Activated naive CD4-positive, alpha-beta T cell treated with anti-CD3 and anti-CD28 coated beads, Interleukin-2, amount 10 ng/mL, durations not matched to agents 7 days and 5 days (primary cell): Measurements from ENCODE around the gene CANX.
A peak's percentile ranks its signal among the peaks of the same experiment; 100 is the strongest.
"Not testable (repeated sequence)": the region's sequence is repeated elsewhere in the genome, so short reads cannot be mapped to it uniquely, and the experiment has no call there.

ENCODE experiments used
- CTCF ChIA-PET: fragments of 350-600 bp; sonication (Branson Sonifier 250); formaldehyde crosslinking; loops from one replicate; lab custom pipeline; 2021; ENCODE audit warnings: antibody characterized with exemption; lab: Charles Lee
- DNase-seq: peaks from one replicate; pipeline ENCODE4 v3.0.0-alpha.2; 2020
- H3K27ac Mint-ChIP-seq: one replicate; pipeline ENCODE4 v1.8.0; 2021; ENCODE audit warnings: mild to moderate bottlenecking, moderate library complexity, mixed read lengths
- H3K27me3 Mint-ChIP-seq: one replicate; pipeline ENCODE4 v1.8.0; 2021; ENCODE audit warnings: mild to moderate bottlenecking, mixed read lengths
- H3K36me3 Mint-ChIP-seq: one replicate; pipeline ENCODE4 v1.8.0; 2021; ENCODE audit warnings: mixed read lengths
- H3K4me1 Mint-ChIP-seq: one replicate; pipeline ENCODE4 v1.8.0; 2021; ENCODE audit warnings: mixed read lengths
- H3K4me3 Mint-ChIP-seq: one replicate; pipeline ENCODE4 v1.8.0; 2021; ENCODE audit warnings: mild to moderate bottlenecking, moderate library complexity, mixed read lengths
- H3K9me3 Mint-ChIP-seq: one replicate; pipeline ENCODE4 v1.8.0; 2021; ENCODE audit warnings: mixed read lengths

CANX gene, protein sequence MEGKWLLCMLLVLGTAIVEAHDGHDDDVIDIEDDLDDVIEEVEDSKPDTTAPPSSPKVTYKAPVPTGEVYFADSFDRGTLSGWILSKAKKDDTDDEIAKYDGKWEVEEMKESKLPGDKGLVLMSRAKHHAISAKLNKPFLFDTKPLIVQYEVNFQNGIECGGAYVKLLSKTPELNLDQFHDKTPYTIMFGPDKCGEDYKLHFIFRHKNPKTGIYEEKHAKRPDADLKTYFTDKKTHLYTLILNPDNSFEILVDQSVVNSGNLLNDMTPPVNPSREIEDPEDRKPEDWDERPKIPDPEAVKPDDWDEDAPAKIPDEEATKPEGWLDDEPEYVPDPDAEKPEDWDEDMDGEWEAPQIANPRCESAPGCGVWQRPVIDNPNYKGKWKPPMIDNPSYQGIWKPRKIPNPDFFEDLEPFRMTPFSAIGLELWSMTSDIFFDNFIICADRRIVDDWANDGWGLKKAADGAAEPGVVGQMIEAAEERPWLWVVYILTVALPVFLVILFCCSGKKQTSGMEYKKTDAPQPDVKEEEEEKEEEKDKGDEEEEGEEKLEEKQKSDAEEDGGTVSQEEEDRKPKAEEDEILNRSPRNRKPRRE

GRCh38 chr5:179698935-179699615 lies at the start of gene CANX:
CANX (plus strand) TSS chr5:179698967; CDS start chr5:179705682, 6,715 bp downstream.
- Mint-ChIP-seq H3K36me3 (peaks cover 37% of the 10 kb centered on the region), H3K4me3 (peak within 1 kb of the TSS; percentile 91), H3K4me1 (peaks cover 50% of the 10 kb centered on the region), H3K27me3 (no peaks in the 10 kb centered on the region), H3K27ac (peak within 1 kb of the TSS; percentile 98), H3K9me3 (no peaks in the 10 kb centered on the region)
- DNase-seq = no peak
- CTCF ChIA-PET = interaction anchor here (1.2 kb wide), 1 partner anchor 31 kb away, joined by 4 read pairs; no protein-coding TSS in a partner anchor

GRCh38 chr5:179649166-179649703 lies 49.5 kb upstream of the CANX start:
- H3K36me3 Mint-ChIP-seq, H3K9me3 Mint-ChIP-seq, H3K4me1 Mint-ChIP-seq, H3K27ac Mint-ChIP-seq, DNase-seq, CTCF ChIA-PET, H3K4me3 Mint-ChIP-seq: not testable (repeated sequence)
- H3K27me3 Mint-ChIP-seq = peaks cover 32% of the 10 kb centered on the region

GRCh38 chr5:179650245-179650644 lies 48.5 kb upstream of the CANX start:
- CTCF ChIA-PET, H3K4me3 Mint-ChIP-seq, H3K27ac Mint-ChIP-seq: not testable (repeated sequence)

DNA sequence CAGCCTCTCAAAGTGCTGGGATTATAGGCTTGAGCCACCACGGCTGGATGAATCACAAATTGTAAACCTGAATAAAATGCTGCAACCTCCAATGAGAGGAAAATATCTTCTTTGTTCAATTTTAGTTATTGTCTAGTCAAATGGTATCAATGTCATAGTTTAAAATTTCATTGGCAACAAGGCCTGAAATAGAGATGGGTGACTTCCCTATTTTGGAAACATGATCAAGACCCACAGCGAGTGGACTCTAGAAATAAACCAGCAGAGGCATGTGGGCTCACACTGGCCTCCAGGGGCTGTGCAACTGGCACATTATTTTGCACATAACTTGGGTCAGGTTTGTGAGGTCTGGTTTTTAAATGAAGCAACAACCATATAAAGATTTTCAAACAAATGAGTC lies 45.6 kb upstream of the CANX start:
- DNase-seq, H3K4me3 Mint-ChIP-seq, H3K27ac Mint-ChIP-seq, CTCF ChIA-PET, H3K9me3 Mint-ChIP-seq, H3K4me1 Mint-ChIP-seq, H3K36me3 Mint-ChIP-seq: not testable (repeated sequence)
- H3K27me3 Mint-ChIP-seq = peaks cover 25% of the 10 kb centered on the region

More at GRCh38 chr5:179650245-179650644, 48.5 kb upstream of the CANX start:
- not testable (repeated sequence) for H3K9me3 Mint-ChIP-seq, DNase-seq, H3K36me3 Mint-ChIP-seq, H3K4me1 Mint-ChIP-seq
- H3K27me3 Mint-ChIP-seq = peaks cover 32% of the 10 kb centered on the region

- H3K27ac Mint-ChIP-seq, H3K4me1 Mint-ChIP-seq, H3K9me3 Mint-ChIP-seq, H3K36me3 Mint-ChIP-seq, CTCF ChIA-PET: not testable (repeated sequence)
- Mint-ChIP-seq H3K27me3 (peaks cover 15% of the 10 kb centered on the region), H3K4me3 (peak overlapping the region; percentile 71)
- DNase-seq = peak; percentile 27
Measured at GRCh38 chr5:179657302-179658178, 41.2 kb upstream of the CANX start.

DNA sequence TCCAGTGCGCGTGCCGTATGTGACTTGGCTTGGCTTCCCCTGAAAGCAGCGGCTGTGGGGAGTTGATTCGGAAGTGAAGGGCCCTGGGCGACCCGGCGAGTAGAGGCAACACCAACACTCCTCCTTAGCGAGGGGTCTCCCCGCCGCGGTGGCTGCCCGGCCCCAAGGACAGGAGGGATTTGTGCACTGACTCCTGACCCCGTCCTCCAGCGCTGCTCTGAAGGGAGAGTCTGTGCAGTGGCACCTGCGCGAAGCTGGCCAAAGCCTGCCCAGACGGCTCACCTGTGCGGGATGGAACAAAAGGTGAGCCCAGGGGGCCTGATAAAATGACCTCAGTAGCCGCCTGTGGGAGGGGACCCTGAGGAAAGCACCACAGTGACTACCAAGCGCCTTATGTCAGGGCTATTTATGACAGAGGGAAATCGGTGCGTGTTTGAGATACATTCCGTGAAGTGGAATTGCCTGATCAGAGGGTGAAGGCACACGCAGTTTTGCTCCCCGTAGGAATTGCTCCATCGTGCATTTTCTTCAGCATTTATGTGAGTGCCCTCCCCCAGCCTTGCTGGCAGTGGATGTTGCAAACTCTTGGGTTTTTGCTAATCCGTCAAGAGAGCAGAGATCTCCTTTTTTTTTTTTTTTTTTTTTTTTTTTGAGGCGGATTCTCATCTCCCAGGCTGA lies 40.4 kb upstream of the CANX start:
- H3K27ac Mint-ChIP-seq, H3K9me3 Mint-ChIP-seq, H3K36me3 Mint-ChIP-seq, H3K4me1 Mint-ChIP-seq: not testable (repeated sequence)
- CTCF ChIA-PET = interaction anchor here (0.6 kb wide), 1 partner anchor 1021 kb away, joined by 4 read pairs; no protein-coding TSS in a partner anchor
- peaks cover 15% of the 10 kb centered on the region for H3K27me3 Mint-ChIP-seq
- peak overlapping the region; percentile 71 for H3K4me3 Mint-ChIP-seq
- peak; percentile 21 for DNase-seq

DNA sequence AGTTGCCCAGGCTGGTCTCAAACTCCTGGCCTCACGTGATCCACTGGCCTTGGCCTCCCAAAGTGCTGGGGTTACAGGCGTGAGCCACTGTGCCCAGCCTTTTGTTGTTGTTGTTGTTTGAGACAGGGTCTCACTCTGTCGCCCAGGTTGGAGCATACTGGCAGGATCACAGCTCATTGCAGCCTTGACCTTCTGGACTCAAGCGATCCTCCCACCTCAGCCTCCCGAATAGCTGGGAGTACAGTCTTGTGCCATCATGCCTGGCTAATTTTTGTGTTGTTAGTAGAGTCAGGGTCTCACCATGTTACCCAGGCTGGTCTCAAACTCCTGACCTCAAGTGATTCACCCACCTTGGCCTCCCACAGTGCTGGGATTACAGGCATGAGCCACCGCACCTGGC lies 37.1 kb upstream of the CANX start:
- H3K27ac Mint-ChIP-seq, H3K36me3 Mint-ChIP-seq, H3K27me3 Mint-ChIP-seq, CTCF ChIA-PET, DNase-seq, H3K9me3 Mint-ChIP-seq, H3K4me3 Mint-ChIP-seq, H3K4me1 Mint-ChIP-seq: not testable (repeated sequence)

DNA sequence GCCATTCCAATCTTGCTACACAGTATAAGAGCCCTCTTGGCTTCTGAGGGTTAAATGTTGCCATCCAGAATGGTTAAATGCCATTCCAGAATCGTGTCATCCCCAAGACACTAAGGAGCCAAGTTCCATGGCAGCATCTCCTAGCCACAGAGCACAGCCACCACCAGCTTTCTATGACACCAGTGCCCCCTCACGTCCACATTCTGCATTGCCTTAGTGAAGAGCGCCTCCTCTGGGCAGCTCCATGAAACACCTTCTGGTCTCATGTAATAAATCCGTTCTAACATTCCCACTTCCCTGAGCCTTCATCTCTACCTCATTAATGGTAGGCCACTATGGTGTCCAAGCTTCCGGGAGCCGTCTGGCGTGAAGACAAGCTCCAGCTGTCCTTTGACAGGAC lies 30.4 kb upstream of the CANX start:
- CTCF ChIA-PET = interaction anchor here (0.6 to 2.1 kb wide), 5 partner anchors 8 to 406 kb away, joined by 3 to 4 read pairs (median 3); partner anchors contain the start of gene HNRNPH1
- no peak overlapping the region for H3K4me3 Mint-ChIP-seq
- no peaks in the 10 kb centered on the region for H3K4me1 Mint-ChIP-seq
- DNase-seq = peak; percentile 61
- H3K36me3 Mint-ChIP-seq = no peaks in the 10 kb centered on the region
- H3K9me3 Mint-ChIP-seq = no peaks in the 10 kb centered on the region
- no peak overlapping the region for H3K27ac Mint-ChIP-seq
- no peaks in the 10 kb centered on the region for H3K27me3 Mint-ChIP-seq

- Mint-ChIP-seq H3K4me1 (peaks cover 45% of the 10 kb centered on the region), H3K36me3 (peaks cover 31% of the 10 kb centered on the region)
Measured at GRCh38 chr5:179678223-179679013, 20.3 kb upstream of the CANX start.

GRCh38 chr5:179679014-179679674 lies 19.6 kb upstream of the CANX start:
- peak overlapping the region; percentile 99 for H3K4me3 Mint-ChIP-seq
- H3K27ac Mint-ChIP-seq = peak overlapping the region; percentile 97
- CTCF ChIA-PET = interaction anchor here (0.7 to 1.4 kb wide), 4 partner anchors 11 to 56 kb away, joined by 3 to 10 read pairs (median 4); partner anchors contain the start of gene HNRNPH1
- no peaks in the 10 kb centered on the region for H3K9me3 Mint-ChIP-seq
- peaks cover 45% of the 10 kb centered on the region for H3K4me1 Mint-ChIP-seq
- no peaks in the 10 kb centered on the region for H3K27me3 Mint-ChIP-seq
- H3K36me3 Mint-ChIP-seq = peaks cover 31% of the 10 kb centered on the region
- DNase-seq = peak; percentile 77

More at GRCh38 chr5:179678223-179679013, 20.3 kb upstream of the CANX start:
- CTCF ChIA-PET = interaction anchor here (1.0 to 1.4 kb wide), 3 partner anchors 9 to 55 kb away, joined by 3 to 4 read pairs (median 3); partner anchors contain the start of gene HNRNPH1
- Mint-ChIP-seq H3K4me3 (peak overlapping the region; percentile 99), H3K27me3 (no peaks in the 10 kb centered on the region), H3K27ac (peak overlapping the region; percentile 97), H3K9me3 (no peaks in the 10 kb centered on the region)
- peak; percentile 96 for DNase-seq

DNA sequence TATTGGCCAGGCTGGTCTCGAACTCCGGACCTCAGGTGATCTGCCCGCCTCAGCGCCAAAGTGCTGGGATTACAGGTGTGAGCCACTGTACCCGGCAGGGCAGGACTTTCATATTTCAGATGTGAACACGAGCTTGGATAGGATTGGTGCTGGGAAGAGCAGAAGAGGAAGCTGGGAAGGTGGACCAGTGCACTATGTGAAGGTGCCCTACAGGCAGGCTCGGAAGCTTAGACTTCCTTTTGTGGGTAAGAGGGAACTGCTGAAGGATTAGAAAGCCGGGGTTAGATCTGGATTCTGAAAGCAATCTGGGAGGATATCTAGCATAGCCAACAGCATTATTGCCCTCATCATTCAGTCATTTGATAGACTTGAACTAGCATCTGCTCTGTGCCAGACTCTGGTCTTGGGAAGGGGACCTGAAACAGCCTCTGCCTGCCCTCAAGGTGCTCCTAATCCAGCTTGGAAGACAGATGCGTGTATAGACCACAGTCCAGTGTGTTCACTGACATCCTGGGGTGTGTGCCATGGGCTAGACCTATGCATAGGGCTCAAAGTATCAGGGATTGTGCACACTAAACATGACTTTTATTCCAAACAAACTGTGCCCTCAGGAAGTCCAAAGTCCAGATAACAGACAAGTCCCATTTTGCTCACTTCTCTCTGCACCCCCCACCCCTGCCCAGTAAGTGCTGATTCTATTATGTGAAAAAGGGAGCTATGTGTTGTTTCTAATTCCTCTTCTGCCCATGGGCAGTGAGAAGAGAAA lies 18.6 kb upstream of the CANX start:
- Mint-ChIP-seq H3K4me3 (peak overlapping the region; percentile 53), H3K27me3 (no peaks in the 10 kb centered on the region), H3K36me3 (peaks cover 27% of the 10 kb centered on the region), H3K27ac (peak overlapping the region; percentile 15), H3K4me1 (peaks cover 45% of the 10 kb centered on the region), H3K9me3 (no peaks in the 10 kb centered on the region)
- DNase-seq = no peak
- CTCF ChIA-PET = interaction anchor here (0.7 to 1.5 kb wide), 4 partner anchors 12 to 57 kb away, joined by 3 to 10 read pairs (median 4); partner anchors contain the start of gene HNRNPH1
